HG03457 (cell line): Measurements from ENCODE around the gene GDNF.
"Not testable (repeated sequence)": the region's sequence is repeated elsewhere in the genome, so short reads cannot be mapped to it uniquely, and the experiment has no call there.

Source experiments
- ATAC-seq: cut with Tn5 transposase; IDR thresholded peaks from one replicate; pipeline ENCODE4 v1.9.1; 2021; ENCODE audit warnings: moderate number of reproducible peaks; ENCODE audit not compliant: unreplicated experiment

Gene GDNF, protein sequence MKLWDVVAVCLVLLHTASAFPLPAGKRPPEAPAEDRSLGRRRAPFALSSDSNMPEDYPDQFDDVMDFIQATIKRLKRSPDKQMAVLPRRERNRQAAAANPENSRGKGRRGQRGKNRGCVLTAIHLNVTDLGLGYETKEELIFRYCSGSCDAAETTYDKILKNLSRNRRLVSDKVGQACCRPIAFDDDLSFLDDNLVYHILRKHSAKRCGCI

DNA sequence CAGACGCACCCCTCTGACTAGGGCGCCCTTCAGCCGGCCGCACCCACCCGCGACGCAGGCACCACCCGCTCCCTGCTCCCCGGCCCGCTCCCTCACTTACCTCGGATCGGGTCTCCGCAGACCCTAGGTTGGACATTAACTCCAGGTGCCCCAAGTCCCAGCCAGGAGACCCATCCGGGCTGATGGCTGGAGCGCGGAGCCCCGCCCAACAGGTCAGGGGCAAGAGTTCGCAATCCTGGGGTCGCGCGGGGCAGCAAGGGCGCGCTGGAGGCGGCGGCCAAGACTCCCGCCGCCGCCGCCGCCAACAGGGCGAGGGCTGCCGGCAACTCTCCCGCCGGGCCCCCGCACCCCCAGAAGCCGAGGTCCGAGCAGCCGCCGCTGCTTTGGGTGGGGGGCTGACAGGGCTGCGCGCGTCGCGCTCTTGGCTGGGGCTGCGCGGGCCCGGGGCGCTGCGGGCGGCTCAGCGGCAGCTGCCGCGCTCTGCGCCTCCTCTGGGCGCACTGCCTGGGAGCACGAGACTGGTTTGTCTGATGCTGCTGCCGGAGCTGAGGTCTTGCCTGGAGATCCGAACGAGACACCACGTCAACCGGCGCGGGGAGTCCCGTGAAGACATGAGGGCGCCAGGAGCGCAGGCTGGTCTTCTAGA lies at the start of gene GDNF:
Gene GDNF (minus strand): TSS at position 635 of the 646 bp plus-strand sequence. CDS start 5,245 bp downstream, outside the sequence.
- ATAC-seq = no peak

DNA sequence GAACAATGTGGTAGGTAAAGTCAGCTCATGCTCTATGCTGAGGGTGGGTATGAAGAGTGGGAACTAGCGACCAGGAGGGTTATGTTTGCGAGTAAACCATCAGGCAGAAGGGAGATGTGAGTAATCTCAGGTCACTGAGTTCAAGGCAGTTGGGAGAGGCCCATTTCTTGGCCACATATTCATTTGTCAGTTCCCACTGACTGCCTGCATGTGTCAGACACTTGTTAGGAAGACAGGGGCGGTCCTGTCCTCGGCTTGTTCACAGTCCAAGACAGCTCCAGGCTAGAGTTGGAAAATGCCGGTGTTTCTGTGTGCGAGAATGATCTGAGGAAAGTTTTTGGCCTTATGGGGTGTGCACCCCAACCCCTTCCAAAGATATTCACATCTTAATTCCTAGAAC lies 48.6 kb upstream of the GDNF start:
- ATAC-seq = no peak

DNA sequence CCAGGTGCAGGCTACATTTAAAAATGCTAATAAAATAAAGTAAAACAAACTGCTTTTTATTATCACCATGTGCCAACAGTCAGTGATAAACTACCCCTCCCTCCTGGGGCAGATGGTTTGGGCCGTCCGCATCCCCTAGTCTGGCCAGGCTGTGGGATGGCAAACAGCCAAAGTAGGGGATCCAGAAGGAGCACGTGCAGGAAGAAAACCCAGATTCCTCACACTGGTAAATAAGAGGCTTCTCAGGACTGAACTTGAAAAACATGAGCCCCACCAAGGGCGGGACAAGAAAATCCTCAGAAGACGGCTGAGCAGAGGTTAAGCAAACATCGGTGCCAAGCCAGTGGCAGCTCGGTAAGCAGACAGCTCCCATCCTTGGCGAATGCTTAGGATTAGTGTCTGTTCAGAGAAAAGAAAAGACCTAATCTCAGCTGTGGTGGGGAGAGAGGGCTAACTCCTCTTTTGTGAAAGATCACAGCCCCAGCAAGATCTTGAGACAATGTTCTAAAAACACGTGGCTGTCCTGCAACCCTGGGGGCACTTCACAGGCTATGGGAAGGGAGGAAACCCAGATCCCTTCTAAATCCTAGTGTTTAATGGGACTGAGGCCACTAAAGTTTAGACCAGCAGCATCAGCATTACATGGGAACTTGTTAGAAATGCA lies 46.5 kb upstream of the GDNF start:
- ATAC-seq = no peak

DNA sequence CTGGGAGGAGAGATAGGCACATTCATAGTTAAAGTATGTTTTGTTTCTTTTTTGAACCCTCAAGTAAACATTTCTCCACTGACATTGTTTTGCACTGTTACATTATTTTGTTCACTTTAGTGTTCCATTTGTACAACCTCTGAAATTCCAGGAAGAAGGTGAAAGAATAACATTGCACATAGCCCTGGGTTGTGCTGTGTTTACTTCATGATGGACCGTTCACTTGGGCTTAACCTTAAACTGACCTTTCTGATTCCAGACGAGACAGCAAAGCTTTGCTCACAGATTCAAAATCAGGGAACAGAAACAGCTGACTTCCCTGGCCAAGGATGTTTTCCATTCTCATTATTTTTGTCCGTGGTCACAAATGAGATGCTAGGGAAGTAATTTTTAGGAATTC lies 42.8 kb upstream of the GDNF start:
- no peak for ATAC-seq

DNA sequence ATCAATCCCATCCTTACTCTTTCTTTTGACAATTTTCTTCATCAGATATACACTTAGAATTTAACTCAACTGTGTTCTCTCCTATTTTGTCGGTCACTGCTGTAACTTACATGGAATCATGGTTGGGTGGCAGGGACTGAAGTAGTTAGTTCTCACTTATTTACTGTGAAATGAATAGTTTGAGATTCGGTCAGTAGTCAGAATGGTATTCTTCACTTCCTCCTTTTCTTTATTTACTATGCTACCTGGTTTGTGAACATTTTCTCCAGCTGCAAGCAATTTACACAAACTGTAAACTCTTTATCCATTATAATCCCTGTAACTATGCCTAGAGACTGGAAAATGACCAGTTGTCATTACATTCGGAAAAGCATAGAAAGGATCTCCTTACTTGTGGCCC lies 41.5 kb upstream of the GDNF start:
- ATAC-seq = no peak

DNA sequence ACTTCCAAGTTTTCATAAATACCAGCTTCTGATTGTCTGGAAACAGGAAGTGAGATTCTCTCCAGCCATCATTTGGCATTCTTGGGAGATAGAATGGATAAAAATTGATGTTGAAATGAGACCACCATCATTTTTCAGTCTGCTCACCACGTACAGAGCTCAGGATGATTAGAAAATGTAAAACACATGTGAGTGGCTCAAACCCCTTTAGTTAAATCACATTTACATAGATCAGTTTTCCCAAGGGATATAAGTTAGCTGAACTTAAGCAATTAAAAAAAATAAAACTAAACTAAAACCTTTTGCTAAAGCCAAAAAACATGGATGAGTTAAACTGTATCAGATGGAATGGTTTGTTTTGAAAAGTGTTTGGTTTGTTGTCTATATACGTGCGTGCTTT lies 37.1 kb upstream of the GDNF start:
- no peak for ATAC-seq

DNA sequence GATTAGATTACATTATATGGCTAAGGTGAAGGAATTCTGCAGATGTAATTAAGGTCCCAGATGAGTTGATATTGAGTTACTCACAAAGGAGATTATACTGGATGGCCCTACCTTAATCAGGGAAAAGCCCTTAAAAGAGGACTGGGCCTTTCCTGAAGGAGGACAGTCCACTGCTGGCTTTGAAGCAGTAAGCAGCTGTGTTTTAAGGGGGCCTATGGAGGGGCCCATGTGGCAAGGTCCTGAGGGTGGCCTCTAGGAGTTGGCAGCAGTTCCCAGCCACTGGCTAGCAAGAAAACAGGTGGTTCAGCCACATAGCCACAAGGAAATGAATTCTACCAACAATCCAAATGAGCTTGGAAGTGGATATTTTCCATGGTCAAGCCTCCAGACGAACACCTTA lies 36.4 kb upstream of the GDNF start:
- no peak for ATAC-seq

DNA sequence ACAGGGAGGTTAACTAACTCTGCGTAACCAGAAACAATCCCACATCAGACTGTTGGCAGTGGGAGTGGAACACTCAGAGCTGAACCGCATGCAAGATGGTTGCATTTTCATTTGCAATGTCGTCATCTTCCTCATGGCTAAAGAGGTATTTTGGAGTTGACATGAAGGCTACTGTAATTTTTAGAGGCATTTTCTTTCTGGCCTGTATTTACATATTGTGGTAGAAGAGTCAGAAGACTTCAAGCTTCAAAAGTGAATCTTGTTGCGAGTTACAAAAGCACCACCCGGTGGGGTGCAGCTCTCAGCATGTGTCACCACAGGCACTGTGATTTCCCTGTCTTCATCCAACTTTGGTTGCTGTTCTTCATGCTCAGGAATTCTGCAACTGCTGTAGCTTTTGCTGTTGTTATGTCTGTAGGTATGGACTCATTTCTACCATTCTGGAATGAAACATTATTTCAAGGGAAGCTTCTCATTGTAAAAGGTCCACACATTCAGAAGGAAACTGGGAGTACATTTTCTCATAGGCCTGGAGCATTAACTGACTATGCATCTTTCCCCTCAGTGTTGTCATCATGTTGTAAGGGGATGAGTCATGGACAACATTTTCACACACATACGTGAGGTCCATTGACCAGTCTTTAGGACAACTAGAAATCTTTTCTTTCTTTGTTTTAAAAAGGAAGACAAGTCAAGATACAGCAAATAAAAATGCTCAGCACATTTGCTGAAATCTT lies 35.4 kb upstream of the GDNF start:
- ATAC-seq = no peak

DNA sequence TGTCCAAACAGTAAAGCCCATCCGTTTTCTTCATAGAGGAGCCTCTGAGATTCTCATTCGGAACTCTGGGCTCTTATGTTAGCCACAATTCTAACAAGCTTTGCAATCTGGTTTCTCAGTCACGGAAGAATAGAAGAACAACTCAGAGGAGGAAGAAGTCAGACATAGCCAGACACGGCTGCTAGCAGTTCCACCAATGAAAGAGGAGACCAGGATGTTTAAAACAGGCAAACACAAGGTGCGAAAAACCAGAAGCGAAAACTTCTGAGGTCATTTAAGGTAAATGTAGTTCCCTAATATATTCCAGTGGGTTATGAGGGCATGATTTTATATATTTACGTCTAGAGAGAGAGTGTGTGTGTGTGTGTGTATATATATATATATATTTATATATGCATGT lies 34.1 kb upstream of the GDNF start:
- ATAC-seq = no peak

DNA sequence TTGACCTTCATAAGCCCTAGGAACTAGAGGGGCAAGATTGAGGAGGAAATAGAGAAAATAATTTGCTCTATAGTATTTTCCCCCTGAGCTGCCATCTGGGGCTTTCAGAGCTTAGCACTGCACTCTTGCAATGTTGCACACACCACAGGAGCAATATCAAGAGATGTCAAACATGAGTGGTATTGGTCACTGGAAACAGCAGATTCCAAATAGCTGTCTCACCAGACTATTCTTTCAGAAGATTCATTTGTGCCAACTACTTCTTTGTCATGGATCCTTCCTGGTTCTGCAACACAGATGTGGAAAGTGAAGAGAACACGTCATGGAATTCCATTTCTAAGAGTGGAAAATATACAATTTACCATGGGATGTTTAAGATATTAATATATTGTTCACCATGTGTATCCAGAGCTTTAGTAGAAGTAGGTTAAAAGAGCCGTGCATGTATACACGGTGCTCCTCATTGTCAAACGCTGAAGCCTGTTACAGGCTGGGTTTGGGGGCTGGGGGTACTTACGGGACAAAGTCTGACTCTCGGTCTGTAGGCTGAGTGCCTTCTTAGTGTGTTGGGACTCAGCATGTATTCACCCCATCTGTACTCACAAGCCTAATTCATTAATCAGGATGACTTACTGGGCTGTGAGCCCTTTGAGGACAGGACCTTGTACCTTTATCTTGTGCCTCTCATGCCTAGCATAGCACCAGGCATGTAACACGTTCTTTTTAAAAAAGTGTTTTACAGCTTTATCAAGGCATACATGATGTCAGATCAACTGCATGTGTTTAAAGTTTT lies 31.4 kb upstream of the GDNF start:
- no peak for ATAC-seq

DNA sequence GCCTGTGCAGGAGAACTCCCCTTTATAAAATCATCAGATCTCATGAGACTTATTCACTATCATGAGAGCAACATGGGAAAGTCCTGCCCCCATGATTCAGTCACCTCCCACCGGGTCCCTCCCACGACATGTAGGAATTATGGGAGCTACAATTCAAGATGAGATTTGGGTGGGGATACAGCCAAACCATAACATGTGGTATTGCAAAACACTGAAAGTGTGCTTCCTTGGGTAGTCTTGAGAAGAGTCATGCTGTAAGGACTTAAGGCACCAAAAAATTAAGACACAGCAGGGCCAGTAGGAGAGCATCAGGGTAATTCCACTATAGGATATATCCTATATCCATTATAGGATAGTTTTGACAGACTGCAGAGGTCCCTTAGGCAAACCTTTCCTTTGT lies 29.4 kb upstream of the GDNF start:
- ATAC-seq = no peak

DNA sequence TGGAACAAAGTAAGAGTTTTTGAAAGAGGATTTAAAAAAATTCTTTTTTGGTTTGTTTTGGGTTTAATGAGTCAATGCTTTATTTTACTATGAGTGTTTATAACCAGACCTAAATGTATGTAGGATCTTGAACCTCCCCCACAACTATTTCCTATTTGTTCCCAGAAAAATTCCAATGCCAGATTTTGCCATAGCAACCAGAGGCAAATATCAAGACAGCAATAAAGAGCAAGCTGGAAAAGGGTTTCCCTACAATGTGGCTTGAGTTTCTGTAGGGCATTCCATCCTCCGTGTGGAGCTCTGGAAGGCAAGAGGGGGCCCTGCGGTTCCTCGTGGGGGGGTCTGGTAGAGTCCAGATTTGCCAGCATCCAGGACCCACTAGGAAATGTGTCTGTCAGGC lies 27.8 kb upstream of the GDNF start:
- ATAC-seq = no peak

DNA sequence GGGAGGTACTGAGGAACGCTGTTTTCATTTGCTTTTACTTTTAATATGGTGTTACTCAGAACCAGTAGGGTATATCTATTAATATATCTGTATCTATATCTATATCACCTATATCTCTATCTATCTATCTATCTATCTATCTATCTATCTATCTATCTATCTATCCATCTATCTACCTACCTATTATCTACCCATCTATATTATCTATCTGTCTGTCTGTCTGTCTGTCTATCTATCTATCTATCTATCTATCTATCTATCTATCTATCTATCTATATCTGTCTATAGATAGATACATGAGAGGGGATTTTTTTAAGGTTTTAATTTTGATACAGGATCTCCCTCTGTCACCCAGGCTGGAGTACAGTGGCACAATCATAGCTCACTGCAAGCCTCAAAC lies 23.1 kb upstream of the GDNF start:
- ATAC-seq = not testable (repeated sequence)

DNA sequence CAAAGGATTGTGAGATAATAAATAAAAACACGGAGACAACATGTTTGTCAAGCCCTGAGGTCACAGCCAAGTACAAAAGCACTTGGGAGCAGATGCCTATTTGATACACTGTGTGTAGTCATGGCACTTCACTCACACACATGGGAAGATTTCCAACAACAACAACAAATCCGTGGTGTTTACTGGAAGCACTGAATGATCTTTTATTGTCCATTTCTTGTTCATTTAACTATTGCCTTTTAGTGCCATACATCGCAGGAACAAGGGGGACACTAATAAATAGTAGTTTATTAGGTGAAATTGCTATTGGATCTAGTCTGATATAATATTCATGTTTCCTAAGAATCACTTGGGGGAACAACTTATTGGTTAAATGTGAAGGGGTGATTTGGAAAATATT lies 20.4 kb upstream of the GDNF start:
- ATAC-seq = peak; percentile 11

DNA sequence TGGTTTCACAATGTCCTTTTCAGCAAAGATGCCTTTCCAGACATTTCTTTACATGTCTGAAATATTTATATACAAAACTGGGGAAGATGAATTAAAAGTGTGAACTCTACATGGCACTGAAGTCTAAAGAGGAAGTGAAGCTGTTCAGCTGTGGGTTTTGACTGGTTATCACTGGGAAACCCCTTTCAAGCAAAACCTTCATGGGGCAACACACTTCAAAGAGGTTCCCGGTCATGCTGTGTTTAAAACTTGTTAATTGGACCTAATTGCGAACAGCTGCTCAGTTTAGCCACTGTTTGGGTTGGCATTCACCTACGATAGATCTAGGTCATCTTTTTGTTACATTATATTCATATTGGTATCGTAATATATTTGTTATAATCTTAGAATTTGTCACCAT lies 20.0 kb upstream of the GDNF start:
- ATAC-seq = peak; percentile 88

DNA sequence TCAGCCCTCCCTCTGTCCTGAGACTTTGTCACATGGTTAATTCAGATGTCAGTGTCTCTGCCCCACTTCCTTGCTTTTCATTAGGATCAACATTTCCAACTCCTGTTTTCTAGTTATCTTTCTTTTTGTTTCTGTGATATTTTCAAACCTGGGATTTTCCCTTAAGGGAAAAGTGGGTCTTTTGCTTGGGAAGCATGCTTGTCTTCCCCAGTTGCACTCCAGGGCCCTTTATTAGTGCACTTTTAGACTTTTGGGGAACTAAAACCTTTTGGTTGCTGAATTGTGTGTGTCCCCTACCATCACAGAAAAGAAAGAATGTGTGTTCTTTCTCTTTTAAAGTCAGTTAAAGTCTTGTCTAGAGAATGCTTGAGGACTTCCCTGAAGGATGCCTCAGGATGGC lies 18.4 kb upstream of the GDNF start:
- no peak for ATAC-seq

DNA sequence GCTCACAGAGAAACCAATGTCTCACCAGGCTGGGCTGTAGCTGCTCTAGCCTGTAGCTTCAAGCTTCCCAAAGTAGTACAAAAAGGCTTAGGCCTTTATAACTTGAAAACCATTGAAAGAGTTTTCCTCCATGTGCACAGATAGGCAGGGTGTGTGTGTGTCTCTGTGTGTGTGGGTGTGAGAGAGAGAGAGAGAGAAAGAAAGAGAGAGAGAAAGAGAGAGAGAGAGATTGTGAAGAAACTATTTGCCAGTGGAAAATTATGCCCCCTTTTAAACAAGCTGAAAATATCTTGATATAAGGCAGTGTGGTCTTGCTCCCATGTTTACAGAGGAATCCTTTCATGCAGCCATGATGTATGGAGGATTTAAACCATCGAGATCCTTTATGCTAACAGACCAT lies 17.9 kb upstream of the GDNF start:
- ATAC-seq = no peak

DNA sequence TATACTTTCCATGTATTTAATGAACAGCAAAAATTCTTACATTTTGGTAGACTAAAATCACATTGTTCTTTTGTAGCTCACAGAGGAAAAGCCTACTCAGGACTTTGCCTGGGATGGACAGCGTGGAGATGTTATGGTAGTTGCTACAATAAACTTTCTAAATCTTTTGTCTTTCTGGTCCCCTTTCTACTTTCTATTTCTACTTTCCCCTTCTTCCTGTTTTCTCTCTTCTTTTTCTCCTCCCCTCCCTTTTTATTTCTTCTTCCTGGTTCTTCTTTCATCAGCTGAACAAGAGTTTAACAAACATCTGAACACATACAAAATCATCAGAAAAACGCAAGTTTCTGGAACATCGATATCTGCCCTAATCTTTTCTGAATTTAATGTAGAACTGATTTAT lies 15.6 kb upstream of the GDNF start:
- ATAC-seq = no peak

DNA sequence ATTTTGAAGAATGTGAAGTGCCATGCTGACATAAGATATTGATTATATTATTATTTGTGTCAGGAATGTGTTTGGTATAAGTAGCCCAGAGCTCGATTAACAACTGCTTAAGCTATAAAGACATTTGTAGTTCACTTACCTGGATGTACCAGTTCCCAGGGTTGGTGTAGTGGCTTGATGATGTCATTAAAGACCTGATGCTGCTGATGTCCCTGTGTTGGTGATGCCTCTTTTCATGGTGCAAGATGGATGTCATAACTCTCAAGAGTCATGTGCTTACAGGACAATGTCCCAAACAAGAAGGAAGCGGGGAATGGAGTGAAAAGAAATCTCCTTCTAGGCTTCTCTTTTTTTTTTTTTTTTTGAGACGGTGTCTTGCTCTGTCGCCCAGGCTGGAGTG lies 11.5 kb upstream of the GDNF start:
- no peak for ATAC-seq

DNA sequence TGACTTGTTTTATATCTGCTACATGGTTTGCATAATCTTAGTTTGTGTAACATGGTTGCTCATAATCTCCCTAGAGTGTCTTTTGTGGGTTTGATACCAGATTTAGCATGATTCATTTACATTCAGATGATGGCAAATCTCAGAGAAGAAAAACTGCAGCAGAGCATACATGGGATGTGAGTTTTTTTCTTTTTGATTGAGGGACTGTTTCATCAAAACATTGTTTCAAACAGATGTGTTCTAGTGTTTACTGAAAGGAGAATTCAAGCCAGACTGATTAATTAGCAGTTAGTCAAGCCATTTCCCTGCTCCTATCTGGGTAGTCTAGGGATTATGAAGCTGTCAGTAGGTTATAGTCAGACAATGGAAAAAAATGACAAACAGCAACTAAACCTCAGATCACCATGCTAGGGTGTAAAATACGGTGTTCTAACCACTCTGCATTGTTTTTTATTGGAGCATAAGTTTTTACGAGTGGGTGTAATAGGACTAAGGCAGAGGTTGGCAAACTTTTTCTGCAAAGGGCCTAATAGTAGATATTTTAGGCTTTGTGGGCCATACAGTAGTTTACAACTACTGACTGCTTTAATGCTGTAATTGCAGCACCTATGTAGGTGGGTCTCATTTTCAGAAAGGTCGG lies 10.5 kb upstream of the GDNF start:
- ATAC-seq = no peak

DNA sequence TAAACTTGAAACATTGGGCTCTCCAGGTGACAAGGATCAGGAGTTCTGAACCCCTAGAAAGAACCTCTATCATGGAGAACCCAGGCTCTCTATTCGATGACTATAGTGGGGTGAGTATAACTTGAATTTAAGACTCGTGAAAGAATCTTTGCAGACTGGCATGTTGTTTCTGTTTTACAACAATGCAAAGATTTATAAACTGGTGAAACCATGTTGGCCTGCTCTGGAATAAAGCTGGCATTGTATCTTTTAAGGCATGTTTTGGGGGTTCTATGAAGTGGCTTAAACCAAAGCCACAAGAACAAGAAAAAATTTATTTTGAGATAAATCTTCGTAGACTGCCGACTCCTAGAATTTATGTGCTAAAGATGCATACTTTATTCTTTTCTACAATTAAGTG lies 9.8 kb upstream of the GDNF start:
- ATAC-seq = no peak
